Keratinocyte (primary cell): ENCODE measurements around the gene RAB38. TPM values are rescaled to one million over a fixed set of nuclear protein-coding genes. Genes with fewer than 3 reads are reported as not detected.

Experiments used
- DNase-seq: peaks from one replicate; pipeline ENCODE4 v3.0.0-alpha.2; 2011; ENCODE audit warnings: low read depth, missing footprints, low spot score
- FAIRE-seq: peaks from 2 replicates; lab custom pipeline; 2011; peaks lifted over from hg19 to GRCh38; lab: Jason Lieb, UNC
- H2AFZ ChIP-seq: 2 replicates; pipeline ENCODE4 v1.6.0; 2012; ENCODE audit warnings: low read length, control low read depth, inconsistent platforms; ENCODE audit not compliant: control insufficient read depth
- H3K27ac ChIP-seq: 2 replicates; pipeline ENCODE4 v1.5.1; 2011; ENCODE audit warnings: low read length; ENCODE audit not compliant: control insufficient read depth, insufficient read depth
- H3K27me3 ChIP-seq: 3 replicates; pipeline ENCODE4 v1.6.0; 2011; ENCODE audit warnings: low read length; ENCODE audit not compliant: control insufficient read depth, insufficient read depth; ENCODE audit errors: extremely low read depth
- H3K36me3 ChIP-seq, 2 experiments: 2 replicates in 1 of 2; 3 replicates in 1 of 2; pipeline ENCODE4 v1.5.1; 2011; ENCODE audit warnings: low read length in 2 of 2, mild to moderate bottlenecking in 1 of 2; ENCODE audit not compliant: control insufficient read depth in 2 of 2, insufficient read depth in 2 of 2; ENCODE audit errors: extremely low read depth in 1 of 2
- H3K4me1 ChIP-seq: 3 replicates; pipeline ENCODE4 v1.5.1; 2011; ENCODE audit warnings: low read length; ENCODE audit not compliant: control insufficient read depth, insufficient read depth; ENCODE audit errors: extremely low read depth
- H3K4me2 ChIP-seq: 3 replicates; pipeline ENCODE4 v1.6.0; 2011; ENCODE audit warnings: low read depth, low read length; ENCODE audit not compliant: control insufficient read depth, insufficient read depth; ENCODE audit errors: extremely low read depth
- H3K4me3 ChIP-seq, 3 experiments: fragments of 200-600 bp in 1 of 3; sonication (generic) in 1 of 3; 2 replicates in 2 of 3; 3 replicates in 1 of 3; pipeline ENCODE4 v1.5.1; 2011 to 2016; ENCODE audit warnings: low read length in 3 of 3, mild to moderate bottlenecking in 3 of 3, control low read depth in 2 of 3, inconsistent platforms in 1 of 3, low read depth in 1 of 3, mixed read lengths in 1 of 3, mixed run types in 1 of 3, moderate library complexity in 1 of 3; ENCODE audit not compliant: control insufficient read depth in 2 of 3, insufficient read depth in 2 of 3; ENCODE audit errors: extremely low read depth in 1 of 3
- H3K79me2 ChIP-seq: 2 replicates; pipeline ENCODE4 v1.6.0; 2012; ENCODE audit warnings: low read length; ENCODE audit not compliant: control insufficient read depth, insufficient read depth
- H3K9ac ChIP-seq: 3 replicates; pipeline ENCODE4 v1.6.0; 2011; ENCODE audit warnings: low read length; ENCODE audit not compliant: control insufficient read depth, insufficient read depth; ENCODE audit errors: extremely low read depth
- H3K9me1 ChIP-seq: 3 replicates; pipeline ENCODE4 v1.6.0; 2011; ENCODE audit warnings: low read length; ENCODE audit not compliant: control insufficient read depth, insufficient read depth; ENCODE audit errors: extremely low read depth
- H3K9me3 ChIP-seq: 2 replicates; pipeline ENCODE4 v1.5.1; 2012; ENCODE audit warnings: low read depth, low read length; ENCODE audit not compliant: control insufficient read depth
- H4K20me1 ChIP-seq: 3 replicates; pipeline ENCODE4 v1.6.0; 2011; ENCODE audit warnings: low read length; ENCODE audit not compliant: control insufficient read depth, insufficient read depth; ENCODE audit errors: extremely low read depth
- EZH2 ChIP-seq: IDR thresholded peaks from one replicate; pipeline ENCODE4 v1.6.1; 2012; ENCODE audit warnings: inconsistent platforms, mild to moderate bottlenecking, low read length, moderate library complexity
- dilution Hi-C: fragments of 300-500 bp; cut with MboI; formaldehyde crosslinking; loops from one replicate; pipeline ENCODE4 v1.7.0; 2020; ENCODE audit warnings: low sequenced_read_pairs; ENCODE audit not compliant: extremely low pct_ligation_motif_present
- polyA plus RNA-seq, 5 experiments: library from polyadenylated mRNA; depleted of rRNA in 3 of 5; stranded (reverse) in 3 of 5; stranded (forward) in 1 of 5; unstranded in 1 of 5; fragments of >200 nt; gene quantifications; 1 replicate in 1 of 5; 2 replicates in 3 of 5; 3 replicates in 1 of 5; pipeline versions ENCODE4 v1.2.1 to v1.2.3, GENCODE V29; 2011 to 2012; ENCODE audit warnings: missing spikeins in 2 of 5, low read depth in 1 of 5, low replicate concordance in 1 of 5
- TF ChIP-seq, protein P1 (sequence below), 3 experiments: IDR thresholded peaks in 1 of 3; conservative IDR thresholded peaks in 1 of 3; optimal IDR thresholded peaks in 1 of 3; 2 replicates in 2 of 3; 3 replicates in 1 of 3; pipeline versions ENCODE3 to v1.5.1; 2011; ENCODE audit warnings: low read length in 3 of 3, mild to moderate bottlenecking in 3 of 3, moderate library complexity in 2 of 3, control low read depth in 1 of 3, inconsistent platforms in 1 of 3; ENCODE audit not compliant: insufficient read depth in 2 of 3; ENCODE audit errors: extremely low read depth in 1 of 3

RAB38 gene
- polyA plus RNA-seq, 1 donor (not counting 4 experiments of a cell fraction or from before 2014, with no cell fraction given), result 146 TPM

- Histone ChIP-seq H3K4me3 (no peak overlapping the region), H3K9me3 (no peaks in the 10 kb centered on the region), H3K9ac (no peak overlapping the region), H3K4me1 (peaks cover 2% of the 10 kb centered on the region), H3K36me3 (no peaks in the 10 kb centered on the region), H3K79me2 (no peaks in the 10 kb centered on the region), H4K20me1 (no peaks in the 10 kb centered on the region), H2AFZ (no peak overlapping the region), H3K9me1 (no peaks in the 10 kb centered on the region), H3K27ac (no peak overlapping the region), H3K27me3 (no peaks in the 10 kb centered on the region), H3K4me2 (no peak overlapping the region)
- TF ChIP-seq, protein P1, sequence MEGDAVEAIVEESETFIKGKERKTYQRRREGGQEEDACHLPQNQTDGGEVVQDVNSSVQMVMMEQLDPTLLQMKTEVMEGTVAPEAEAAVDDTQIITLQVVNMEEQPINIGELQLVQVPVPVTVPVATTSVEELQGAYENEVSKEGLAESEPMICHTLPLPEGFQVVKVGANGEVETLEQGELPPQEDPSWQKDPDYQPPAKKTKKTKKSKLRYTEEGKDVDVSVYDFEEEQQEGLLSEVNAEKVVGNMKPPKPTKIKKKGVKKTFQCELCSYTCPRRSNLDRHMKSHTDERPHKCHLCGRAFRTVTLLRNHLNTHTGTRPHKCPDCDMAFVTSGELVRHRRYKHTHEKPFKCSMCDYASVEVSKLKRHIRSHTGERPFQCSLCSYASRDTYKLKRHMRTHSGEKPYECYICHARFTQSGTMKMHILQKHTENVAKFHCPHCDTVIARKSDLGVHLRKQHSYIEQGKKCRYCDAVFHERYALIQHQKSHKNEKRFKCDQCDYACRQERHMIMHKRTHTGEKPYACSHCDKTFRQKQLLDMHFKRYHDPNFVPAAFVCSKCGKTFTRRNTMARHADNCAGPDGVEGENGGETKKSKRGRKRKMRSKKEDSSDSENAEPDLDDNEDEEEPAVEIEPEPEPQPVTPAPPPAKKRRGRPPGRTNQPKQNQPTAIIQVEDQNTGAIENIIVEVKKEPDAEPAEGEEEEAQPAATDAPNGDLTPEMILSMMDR (optimal IDR thresholded peaks at IDR 0.05 in 1 of 3, IDR thresholded peaks at IDR 0.05 in 1 of 3, conservative IDR thresholded peaks at IDR 0.05 in 1 of 3; ENCODE audit: extremely low read depth in 1 of 3, insufficient read depth in 2 of 3, low read length in 3 of 3), result no peak
- no peak for TF ChIP-seq EZH2
- FAIRE-seq (no peak), DNase-seq (no peak)
- dilution Hi-C loops, result no loop called here
Measured at GRCh38 chr11:88203604-88204003, 28.4 kb upstream of the RAB38 start.

- Histone ChIP-seq H3K27me3 (no peaks in the 10 kb centered on the region), H3K4me2 (no peak overlapping the region), H3K4me3 (no peak overlapping the region), H2AFZ (no peak overlapping the region), H3K9me1 (no peaks in the 10 kb centered on the region), H3K4me1 (peaks cover 2% of the 10 kb centered on the region), H4K20me1 (no peaks in the 10 kb centered on the region), H3K9me3 (no peaks in the 10 kb centered on the region), H3K79me2 (no peaks in the 10 kb centered on the region), H3K36me3 (no peaks in the 10 kb centered on the region), H3K27ac (no peak overlapping the region), H3K9ac (no peak overlapping the region)
- dilution Hi-C loops, result no loop called here
- DNase-seq, result no peak
- no peak for FAIRE-seq
- TF ChIP-seq, protein P1 (optimal IDR thresholded peaks at IDR 0.05 in 1 of 3, IDR thresholded peaks at IDR 0.05 in 1 of 3, conservative IDR thresholded peaks at IDR 0.05 in 1 of 3; ENCODE audit: extremely low read depth in 1 of 3, insufficient read depth in 2 of 3, low read length in 3 of 3), result no peak
- TF ChIP-seq EZH2, result no peak
Measured at GRCh38 chr11:88202498-88202897, 27.3 kb upstream of the RAB38 start.
